NCI-H146 treated with DMSO at 0.1 percent for 48 hours (cell line): ENCODE data around the gene GAMT.

Source experiments
- DNase-seq: peaks from one replicate; lab custom pipeline; 2025; ENCODE audit not compliant: unreplicated experiment; lab: John Stamatoyannopoulos, UW

The GAMT gene

GRCh38 chr19:1366899-1367870 lies 34.2 kb downstream of the GAMT start:
- DNase-seq = no peak

DNA sequence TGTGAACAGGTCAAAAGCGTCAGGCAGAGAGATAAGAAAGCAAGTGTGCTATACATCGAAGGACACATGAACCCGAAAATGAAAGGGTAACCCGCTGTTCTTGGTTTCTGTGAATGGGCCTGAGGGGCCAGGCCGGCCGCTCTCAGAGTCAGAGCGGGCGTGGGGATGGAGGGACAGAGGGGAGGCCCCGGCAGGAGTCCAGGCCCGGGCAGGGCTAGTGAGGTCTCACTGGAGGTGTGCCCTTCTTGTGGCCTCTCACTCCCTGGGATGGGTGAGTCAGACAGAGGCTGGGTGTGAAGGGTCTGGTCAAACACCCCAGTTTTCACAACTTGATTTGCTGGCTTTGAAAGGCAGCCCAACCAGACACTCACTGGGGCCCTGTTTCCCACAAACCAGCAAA lies 35.0 kb downstream of the GAMT start:
- DNase-seq = no peak

GRCh38 chr19:1365319-1366269 lies 35.7 kb downstream of the GAMT start:
- no peak for DNase-seq

DNA sequence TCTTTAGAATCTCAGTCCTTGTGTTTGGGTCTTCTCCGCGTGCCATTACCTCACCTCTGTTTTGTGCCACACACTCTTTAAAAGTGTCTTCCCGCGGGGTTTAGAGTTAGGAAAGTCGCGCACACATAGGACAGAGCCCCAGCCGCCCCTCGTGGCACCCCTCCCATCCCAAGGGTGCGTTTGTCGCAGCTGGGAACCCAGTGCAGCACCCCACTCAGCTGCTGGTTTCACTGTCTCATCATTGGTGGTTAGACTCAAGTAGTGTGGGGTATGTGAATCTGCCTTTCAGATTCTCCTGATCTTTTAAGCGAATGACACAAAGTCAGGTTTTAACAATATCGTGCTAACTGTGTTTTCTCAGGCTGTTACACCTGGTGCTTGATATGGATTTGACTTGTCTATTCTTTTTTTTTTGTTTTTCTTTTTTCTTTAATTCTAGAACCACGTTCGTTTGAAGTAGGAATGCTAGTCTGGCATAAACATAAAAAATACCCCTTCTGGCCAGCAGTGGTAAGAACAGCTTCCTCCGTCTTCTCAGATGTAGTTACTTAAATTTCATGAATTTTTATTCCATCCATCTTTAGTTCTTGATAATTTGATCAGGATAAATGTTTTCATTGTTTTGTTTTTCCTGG lies 37.2 kb downstream of the GAMT start:
- no peak for DNase-seq

DNA sequence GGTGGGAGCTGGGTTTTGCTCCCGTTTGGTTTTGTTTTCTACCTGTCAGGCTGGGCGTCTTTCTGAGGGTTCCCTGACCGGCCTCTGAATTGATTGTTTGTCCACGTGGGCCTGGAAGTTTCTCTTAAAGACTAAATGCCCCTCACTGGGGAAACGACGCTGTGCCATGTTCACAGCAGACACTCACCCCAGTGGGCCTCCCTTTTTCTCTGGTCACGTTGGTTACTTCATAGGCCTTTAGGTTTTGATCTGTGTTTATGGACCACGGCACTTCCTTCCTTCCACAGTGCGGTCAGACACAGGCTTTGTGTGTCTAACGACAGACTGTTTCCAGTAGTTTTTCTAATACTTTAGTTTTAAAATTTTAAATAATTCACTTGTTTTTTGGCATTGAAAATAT lies 37.7 kb downstream of the GAMT start:
- no peak for DNase-seq

- DNase-seq = no peak
These were observed 38.7 kb downstream of the GAMT start for GRCh38 chr19:1362387-1363257.

DNA sequence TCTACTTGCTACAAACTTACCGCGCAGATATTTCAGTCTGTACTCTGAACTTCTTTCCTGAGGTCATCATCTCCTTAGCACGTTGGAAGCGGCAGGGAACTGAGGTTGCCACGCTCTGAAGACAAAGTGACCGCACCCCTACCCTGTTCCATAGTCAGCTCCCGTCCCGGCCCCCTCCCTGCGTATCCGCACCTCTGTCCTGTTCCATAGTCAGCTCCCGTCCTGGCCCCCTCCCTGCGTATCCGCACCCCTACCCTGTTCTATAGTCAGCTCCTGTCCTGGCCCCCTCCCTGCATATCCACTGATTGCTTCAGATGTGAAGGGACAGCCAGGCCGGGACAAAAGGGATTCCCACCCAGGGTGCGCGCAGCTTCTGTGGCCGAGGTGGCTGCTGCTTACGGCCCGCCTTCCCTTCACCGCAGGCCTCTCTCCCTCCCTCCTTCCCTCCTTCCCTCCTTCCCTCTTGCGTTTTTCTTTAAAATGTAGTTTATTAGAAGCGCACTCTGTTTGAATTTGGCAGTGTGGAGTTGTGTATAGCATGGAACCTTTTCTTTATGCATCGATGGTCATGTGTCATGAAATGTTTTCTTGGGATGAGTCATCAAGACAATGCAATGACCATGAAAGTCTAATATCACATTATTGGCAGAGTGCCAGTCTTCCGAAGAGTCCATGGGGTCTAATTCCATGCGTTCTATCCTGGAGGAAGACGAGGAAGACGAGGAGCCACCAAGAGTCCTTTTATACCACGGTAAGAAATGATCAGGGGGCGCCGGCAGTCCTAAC lies 39.5 kb downstream of the GAMT start:
- DNase-seq = no peak

- DNase-seq = no peak
These were observed 40.4 kb downstream of the GAMT start for GRCh38 chr19:1360818-1361461.

- DNase-seq = no peak
These were observed 41.1 kb downstream of the GAMT start for GRCh38 chr19:1360126-1360817.

DNA sequence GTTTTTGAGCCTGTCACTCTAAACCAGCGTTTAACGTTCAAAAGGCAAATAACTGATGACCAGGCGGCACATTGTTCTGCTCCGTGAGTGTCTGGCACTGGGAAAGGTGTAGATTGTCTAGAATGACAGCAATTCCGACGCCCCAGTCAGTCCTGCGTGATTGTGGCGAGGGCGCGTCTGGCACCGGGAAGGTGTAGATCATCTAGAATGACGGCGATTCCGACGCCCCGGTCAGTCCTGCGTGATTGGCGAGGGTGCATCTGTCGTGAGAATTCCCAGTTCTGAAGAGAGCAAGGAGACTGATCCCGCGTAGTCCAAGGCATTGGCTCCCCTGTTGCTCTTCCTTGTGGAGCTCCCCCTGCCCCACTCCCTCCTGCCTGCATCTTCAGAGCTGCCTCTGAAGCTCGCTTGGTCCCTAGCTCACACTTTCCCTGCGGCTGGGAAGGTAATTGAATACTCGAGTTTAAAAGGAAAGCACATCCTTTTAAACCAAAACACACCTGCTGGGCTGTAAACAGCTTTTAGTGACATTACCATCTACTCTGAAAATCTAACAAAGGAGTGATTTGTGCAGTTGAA lies 43.7 kb downstream of the GAMT start:
- no peak for DNase-seq

- no peak for DNase-seq
These were observed 44.9 kb downstream of the GAMT start for GRCh38 chr19:1356508-1356865.

DNA sequence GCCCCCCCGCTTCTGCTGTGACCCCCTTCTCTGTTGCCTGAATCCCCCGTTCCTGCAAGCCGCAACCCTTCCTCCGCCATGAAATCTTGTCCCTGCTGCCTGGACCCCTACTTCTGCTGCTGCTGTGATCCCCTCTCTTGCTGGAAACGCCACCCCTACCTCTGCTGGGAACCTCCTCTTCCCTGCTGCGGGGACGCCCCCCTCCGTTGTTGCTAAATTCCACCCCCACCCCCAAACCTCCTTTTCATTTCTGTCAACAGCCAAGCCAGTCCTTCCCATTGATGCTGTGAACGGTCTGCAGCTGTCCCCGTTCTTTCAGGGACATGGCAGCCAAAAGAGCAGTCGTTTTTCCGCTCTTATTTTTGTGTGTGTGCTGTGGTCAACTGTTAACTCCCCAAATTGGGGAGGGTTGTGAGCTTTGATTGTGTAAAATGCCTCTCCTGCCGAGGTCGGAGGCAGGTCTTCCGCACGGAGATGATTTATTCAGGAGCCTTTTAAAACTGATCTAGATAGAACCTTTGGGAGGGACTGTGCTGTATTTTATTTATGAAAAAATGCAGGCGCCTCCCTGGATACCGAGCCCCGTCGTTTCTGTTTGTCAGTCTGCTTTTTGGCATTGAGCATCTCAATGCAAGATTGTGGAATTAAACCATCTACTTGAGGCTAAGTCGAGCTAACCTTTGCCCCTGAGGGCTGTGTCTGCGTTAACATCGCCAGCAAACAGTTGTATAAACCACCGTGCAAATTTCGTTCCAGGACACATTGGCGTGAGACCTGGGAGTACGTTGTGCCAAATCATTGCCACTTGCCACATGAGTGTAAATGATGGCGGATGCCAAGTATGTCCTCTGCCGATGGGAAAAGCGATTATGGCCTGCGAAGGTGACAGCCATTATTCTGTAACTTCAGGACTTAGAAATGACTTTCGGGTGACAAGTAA lies 45.5 kb downstream of the GAMT start:
- DNase-seq = no peak

DNA sequence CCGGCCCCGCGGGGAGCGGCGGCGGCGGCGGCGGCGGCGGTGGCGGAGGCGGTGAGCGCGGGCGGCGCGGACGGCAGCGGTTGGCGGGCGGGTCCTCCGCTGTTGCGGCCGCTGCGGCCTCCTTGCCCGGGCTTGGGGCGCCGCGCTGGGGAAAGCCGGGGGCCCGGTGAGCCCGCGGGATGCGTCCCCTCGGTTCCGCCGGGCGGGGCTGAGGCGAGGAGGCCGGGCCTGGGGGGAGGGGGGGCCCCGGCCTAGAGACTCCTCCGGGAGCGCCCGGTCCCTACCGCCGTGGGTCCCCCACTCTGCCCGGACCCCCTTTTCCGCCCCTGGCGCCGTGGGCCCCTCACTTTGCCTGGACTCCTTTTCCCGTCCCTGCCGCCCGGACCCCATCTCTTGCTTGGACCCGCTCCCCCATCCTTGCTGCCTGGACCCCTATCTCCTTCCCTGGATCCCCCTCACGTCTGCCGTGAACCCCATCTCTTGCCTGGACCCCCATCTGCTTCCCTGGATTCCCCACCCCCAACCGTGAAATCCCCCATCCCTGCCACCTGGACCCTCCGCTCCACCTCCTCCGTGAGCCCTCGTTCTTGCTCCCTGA lies 46.3 kb downstream of the GAMT start:
- DNase-seq = no peak

DNA sequence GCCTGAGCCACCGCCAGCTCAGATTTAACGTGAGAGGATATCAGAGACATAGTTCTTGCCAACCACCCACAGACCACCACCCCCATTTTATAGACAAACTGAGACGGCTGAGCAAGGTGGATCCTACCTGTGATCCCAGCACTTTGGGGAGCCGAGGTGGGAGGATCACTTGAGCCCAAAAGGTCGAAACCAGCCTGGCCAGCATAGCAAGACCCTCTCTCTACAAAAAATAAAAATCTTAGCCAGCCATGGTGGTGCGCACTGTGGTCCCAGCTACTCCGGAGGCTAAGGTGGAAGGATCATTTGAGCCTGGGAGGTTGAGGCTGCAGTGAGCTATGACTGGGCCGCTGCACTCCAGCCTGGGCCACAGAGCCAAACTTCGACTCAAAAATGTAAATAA lies 48.2 kb downstream of the GAMT start:
- DNase-seq = no peak

DNA sequence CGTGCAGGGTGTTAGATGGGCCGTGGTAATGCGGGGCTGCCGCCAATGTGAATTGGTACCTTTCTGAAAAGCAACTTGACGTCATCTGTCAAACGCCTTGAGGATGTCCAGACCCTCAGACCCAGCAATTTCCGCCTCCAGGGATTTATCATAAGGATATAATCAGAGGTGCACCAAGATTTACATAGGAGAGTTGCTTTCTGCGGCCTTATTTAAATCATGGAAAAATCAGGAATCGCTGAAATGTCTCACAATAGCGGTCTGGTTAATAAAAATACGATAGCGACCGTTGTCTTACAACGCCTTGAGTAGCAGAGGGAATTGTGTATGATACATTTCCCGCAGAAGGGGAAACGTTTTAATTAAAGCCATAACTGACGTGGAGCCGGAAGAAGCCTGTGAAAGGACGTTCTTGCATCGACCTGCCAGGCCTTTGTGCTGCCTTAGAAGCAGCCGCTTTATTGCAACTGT lies 49.9 kb downstream of the GAMT start:
- DNase-seq = no peak

DNA sequence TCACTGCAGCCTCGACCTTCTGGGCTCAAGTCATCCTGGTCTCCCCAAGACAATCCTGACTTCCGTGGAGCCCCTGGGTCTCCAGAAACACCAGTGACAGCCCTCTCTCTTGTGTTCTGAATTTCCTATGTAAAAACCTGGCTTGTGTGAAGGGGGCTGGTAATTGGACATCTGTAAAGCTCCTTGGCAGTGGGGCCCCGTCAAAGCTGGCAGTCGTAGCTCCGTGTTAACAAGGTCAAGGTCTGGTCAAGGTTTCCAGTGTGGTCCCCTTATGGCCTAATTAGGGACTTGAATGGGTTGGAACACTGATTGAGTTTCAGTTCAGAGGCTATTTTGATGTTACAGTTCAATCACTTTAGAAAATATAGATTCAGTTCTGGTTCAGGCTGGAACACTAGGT lies 50.5 kb downstream of the GAMT start:
- no peak for DNase-seq

DNA sequence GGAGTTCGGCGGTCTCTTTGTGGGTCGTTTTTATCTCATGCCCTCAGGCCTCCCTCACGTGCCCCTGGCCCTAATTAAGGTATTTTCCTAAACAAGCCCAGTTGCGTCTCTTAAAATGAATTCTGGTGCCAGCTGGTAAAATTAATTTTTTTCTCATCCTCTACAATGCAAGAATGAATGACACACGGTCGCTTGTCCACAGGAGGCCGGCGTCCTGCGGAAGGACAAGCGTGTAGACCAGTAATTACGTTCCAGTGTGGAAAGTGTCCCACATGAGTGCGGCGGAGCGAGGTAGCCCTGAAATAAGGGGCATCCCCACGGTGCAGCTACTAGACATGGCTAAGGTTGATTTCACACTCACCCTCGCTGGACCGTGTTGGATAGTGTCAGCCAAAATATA lies 52.1 kb downstream of the GAMT start:
- no peak for DNase-seq
